ENCODE results near the gene KRTAP10-4.
A peak's percentile ranks its signal among the peaks of the same experiment; 100 is the strongest.

Gene KRTAP10-4

GRCh38 chr21:44573630-44574456, at the start of gene KRTAP10-4:
KRTAP10-4 (plus strand) TSS chr21:44573729; CDS start chr21:44573759, 30 bp downstream.
- peak; percentile 27 for DNase-seq

- DNase-seq = no peak
Measured at GRCh38 chr21:44524414-44525371, 48.8 kb upstream of the KRTAP10-4 start.

GRCh38 chr21:44525391-44526095, 48.0 kb upstream of the KRTAP10-4 start:
- no peak for DNase-seq

GRCh38 chr21:44526096-44526997, 47.2 kb upstream of the KRTAP10-4 start:
- no peak for DNase-seq

GRCh38 chr21:44527156-44527982, 46.2 kb upstream of the KRTAP10-4 start:
- DNase-seq = no peak

GRCh38 chr21:44527983-44528633, 45.4 kb upstream of the KRTAP10-4 start:
- no peak for DNase-seq

- DNase-seq = no peak
Measured at GRCh38 chr21:44528634-44528995, 44.9 kb upstream of the KRTAP10-4 start.

- no peak for DNase-seq
Measured at GRCh38 chr21:44529011-44529421, 44.5 kb upstream of the KRTAP10-4 start.

GRCh38 chr21:44529503-44530125, 43.9 kb upstream of the KRTAP10-4 start:
- DNase-seq = no peak

GRCh38 chr21:44530221-44530902, 43.2 kb upstream of the KRTAP10-4 start:
- DNase-seq = no peak

- no peak for DNase-seq
Measured at GRCh38 chr21:44530903-44531605, 42.5 kb upstream of the KRTAP10-4 start.

GRCh38 chr21:44531606-44532564, 41.6 kb upstream of the KRTAP10-4 start:
- no peak for DNase-seq

- no peak for DNase-seq
Measured at GRCh38 chr21:44532712-44533111, 40.8 kb upstream of the KRTAP10-4 start.

GRCh38 chr21:44533121-44533890, 40.2 kb upstream of the KRTAP10-4 start:
- no peak for DNase-seq

GRCh38 chr21:44533891-44534627, 39.5 kb upstream of the KRTAP10-4 start:
- no peak for DNase-seq

- no peak for DNase-seq
Measured at GRCh38 chr21:44534688-44535087, 38.8 kb upstream of the KRTAP10-4 start.

Measured in NCI-H1092 treated with DMSO at 0.1 percent for 48 hours (cell line).